NCI-H1105 (cell line): Measurements from ENCODE around the gene MLLT1.
A peak's percentile ranks its signal among the peaks of the same experiment; 100 is the strongest.

Experiments
- DNase-seq: peaks from one replicate; lab custom pipeline; 2025; lab: John Stamatoyannopoulos, UW

Gene MLLT1

GRCh38 chr19:6210721-6211600, 68.8 kb downstream of the MLLT1 start:
- no peak for DNase-seq

GRCh38 chr19:6210091-6210490, 69.7 kb downstream of the MLLT1 start:
- DNase-seq, result no peak

- no peak for DNase-seq
Observed at GRCh38 chr19:6209680-6210079, 70.1 kb downstream of the MLLT1 start.

- no peak for DNase-seq
Observed at GRCh38 chr19:6209233-6209632, 70.5 kb downstream of the MLLT1 start.

GRCh38 chr19:6204866-6205723, 74.7 kb downstream of the MLLT1 start:
- no peak for DNase-seq

- no peak for DNase-seq
Observed at GRCh38 chr19:6204212-6204611, 75.6 kb downstream of the MLLT1 start.

GRCh38 chr19:6199240-6199994, 80.4 kb downstream of the MLLT1 start:
- peak; percentile 99 for DNase-seq

- no peak for DNase-seq
Observed at GRCh38 chr19:6198896-6199239, 80.9 kb downstream of the MLLT1 start.

GRCh38 chr19:6196361-6196760, 83.4 kb downstream of the MLLT1 start:
- DNase-seq, result no peak

GRCh38 chr19:6188811-6189210, 91.0 kb downstream of the MLLT1 start:
- no peak for DNase-seq

GRCh38 chr19:6187374-6187773, 92.4 kb downstream of the MLLT1 start:
- DNase-seq, result no peak

GRCh38 chr19:6185835-6186834, 93.6 kb downstream of the MLLT1 start:
- no peak for DNase-seq

GRCh38 chr19:6185093-6185834, 94.5 kb downstream of the MLLT1 start:
- DNase-seq, result no peak

GRCh38 chr19:6181119-6181518, 98.7 kb downstream of the MLLT1 start:
- no peak for DNase-seq

- no peak for DNase-seq
Observed at GRCh38 chr19:6173190-6173589, 106.6 kb downstream of the MLLT1 start.

- DNase-seq, result no peak
Observed at GRCh38 chr19:6172074-6172863, 107.5 kb downstream of the MLLT1 start.

- no peak for DNase-seq
Observed at GRCh38 chr19:6167115-6167514, 112.7 kb downstream of the MLLT1 start.

GRCh38 chr19:6164906-6165531, 114.8 kb downstream of the MLLT1 start:
- no peak for DNase-seq

GRCh38 chr19:6161271-6161850, 118.4 kb downstream of the MLLT1 start:
- DNase-seq, result no peak
